Liver (tissue), 9 donors: ENCODE measurements around the gene ST6GALNAC3. TPM values are rescaled to one million over a fixed set of nuclear protein-coding genes. Genes with fewer than 3 reads are reported as not detected.

ENCODE experiments used
- DNase-seq: peaks from one replicate; pipeline ENCODE4 v3.0.0-alpha.2; 2017; ENCODE audit warnings: low spot score
- H3K27ac ChIP-seq, 2 donors: one replicate each; pipeline ENCODE4 v1.7.0; 2013; ENCODE audit warnings: inconsistent platforms in 2 of 2, low read length in 2 of 2, control low read depth in 1 of 2, low read depth in 1 of 2, mild to moderate bottlenecking in 1 of 2
- H3K27me3 ChIP-seq, 4 donors: one replicate each; pipeline versions ENCODE4 v1.6.1 to v1.7.0; 2013; ENCODE audit warnings: low read length in 3 of 4, inconsistent platforms in 1 of 4, mild to moderate bottlenecking in 1 of 4, moderate library complexity in 1 of 4; ENCODE audit not compliant: control insufficient read depth in 4 of 4, insufficient read depth in 4 of 4
- H3K36me3 ChIP-seq, 4 donors: one replicate each; pipeline versions ENCODE4 v1.6.1 to v1.7.0; 2013; ENCODE audit warnings: low read length in 3 of 4, mild to moderate bottlenecking in 3 of 4, low read depth in 1 of 4, moderate library complexity in 1 of 4; ENCODE audit not compliant: control insufficient read depth in 4 of 4, insufficient read depth in 3 of 4
- H3K4me1 ChIP-seq, 4 donors: one replicate each; pipeline versions ENCODE4 v1.6.1 to v1.7.0; 2013; ENCODE audit warnings: low read length in 3 of 4, mild to moderate bottlenecking in 3 of 4, moderate library complexity in 1 of 4; ENCODE audit not compliant: control insufficient read depth in 4 of 4, insufficient read depth in 4 of 4
- H3K4me3 ChIP-seq, 3 donors: one replicate each; pipeline versions ENCODE4 v1.6.1 to v1.7.0; 2013; ENCODE audit warnings: low read length in 3 of 3, control low read depth in 1 of 3, low read depth in 1 of 3, mild to moderate bottlenecking in 1 of 3
- H3K9ac ChIP-seq, 2 donors: one replicate each; pipeline ENCODE4 v1.7.0; 2013; ENCODE audit warnings: low read length in 2 of 2, mild to moderate bottlenecking in 2 of 2, moderate library complexity in 2 of 2, control low read depth in 1 of 2, low read depth in 1 of 2
- H3K9me3 ChIP-seq, 4 donors: one replicate each; pipeline versions ENCODE4 v1.6.1 to v1.7.0; 2013; ENCODE audit warnings: low read length in 3 of 4; ENCODE audit not compliant: control insufficient read depth in 4 of 4
- ATF3 ChIP-seq: IDR thresholded peaks from 2 replicates; pipeline ENCODE4 v1.6.1; 2016; ENCODE audit warnings: antibody characterized with exemption
- CTCF ChIP-seq: fragments of 150-350 bp; IDR thresholded peaks from 2 replicates; pipeline ENCODE4 v1.5.1; 2017; ENCODE audit warnings: improper control_type of control experiment, low read depth, low read length; ENCODE audit not compliant: missing input control
- EGR1 ChIP-seq, 2 donors: IDR thresholded peaks; 2 replicates each; pipeline ENCODE4 v1.6.1; 2016 to 2018; ENCODE audit warnings: antibody characterized with exemption in 2 of 2, low read depth in 2 of 2
- FOXA1 ChIP-seq: IDR thresholded peaks from 2 replicates; pipeline ENCODE4 v1.6.1; 2016; ENCODE audit warnings: antibody characterized with exemption
- FOXA2 ChIP-seq: IDR thresholded peaks from 2 replicates; pipeline ENCODE4 v1.6.1; 2016; ENCODE audit warnings: antibody characterized with exemption
- GABPA ChIP-seq, 2 donors: IDR thresholded peaks in 1 of 2; conservative IDR thresholded peaks in 1 of 2; 2 replicates each; pipeline ENCODE4 v1.6.1; 2016; ENCODE audit warnings: antibody characterized with exemption in 2 of 2, mild to moderate bottlenecking in 1 of 2, moderate library complexity in 1 of 2
- HNF4A ChIP-seq, 2 donors: conservative IDR thresholded peaks; 2 replicates each; pipeline ENCODE4 v1.6.1; 2016; ENCODE audit warnings: antibody characterized with exemption in 2 of 2, mild to moderate bottlenecking in 2 of 2
- HNF4G ChIP-seq: IDR thresholded peaks from 2 replicates; pipeline ENCODE4 v1.6.1; 2016; ENCODE audit warnings: antibody characterized with exemption
- JUND ChIP-seq, 2 donors: IDR thresholded peaks; 2 replicates each; pipeline ENCODE4 v1.6.1; 2016; ENCODE audit warnings: antibody characterized with exemption in 2 of 2
- MAX ChIP-seq: IDR thresholded peaks from 2 replicates; pipeline ENCODE4 v1.6.1; 2016; ENCODE audit warnings: antibody characterized with exemption
- NR2F2 ChIP-seq: IDR thresholded peaks from 2 replicates; pipeline ENCODE4 v1.6.1; 2016; ENCODE audit warnings: antibody characterized with exemption
- RAD21 ChIP-seq, 2 donors: IDR thresholded peaks; 2 replicates each; pipeline ENCODE4 v1.6.1; 2016; ENCODE audit warnings: antibody characterized with exemption in 2 of 2, mild to moderate bottlenecking in 2 of 2
- REST ChIP-seq: IDR thresholded peaks from 2 replicates; pipeline ENCODE4 v1.6.1; 2016; ENCODE audit warnings: antibody characterized with exemption, mild to moderate bottlenecking
- RXRA ChIP-seq, 2 donors: IDR thresholded peaks; 2 replicates each; pipeline ENCODE4 v1.6.1; 2017 to 2018; ENCODE audit warnings: antibody characterized with exemption in 2 of 2, mild to moderate bottlenecking in 1 of 2
- SP1 ChIP-seq: IDR thresholded peaks from 2 replicates; pipeline ENCODE4 v1.6.1; 2018; ENCODE audit warnings: antibody characterized with exemption, mild to moderate bottlenecking
- TAF1 ChIP-seq: conservative IDR thresholded peaks from 2 replicates; pipeline ENCODE4 v1.6.1; 2016; ENCODE audit warnings: antibody characterized with exemption, mild to moderate bottlenecking
- YY1 ChIP-seq: IDR thresholded peaks from 2 replicates; pipeline ENCODE4 v1.6.1; 2016; ENCODE audit warnings: antibody characterized with exemption, mild to moderate bottlenecking
- ZBTB33 ChIP-seq: IDR thresholded peaks from 2 replicates; pipeline ENCODE4 v1.6.1; 2016; ENCODE audit warnings: antibody characterized with exemption
- WGBS: extraction: QIAGEN DNeasy Blood & Tissue Kit; methylation state at CpG from one replicate; pipeline ENCODE4 v1.1.7; 2013; 5-methylcytosine and 5-hydroxymethylcytosine counted together
- polyA plus RNA-seq, 2 donors: library from polyadenylated mRNA; stranded (reverse) in 1 of 2; unstranded in 1 of 2; fragments of 200-250 nt in 1 of 2; fragments of >200 nt in 1 of 2; fragmentation: Nextera tagmentation in 1 of 2; extraction: Ambion mirVana in 1 of 2; gene quantifications; one replicate each; pipeline versions ENCODE4 v1.2.1 to v1.2.3, GENCODE V29; 2013 to 2015
- total RNA-seq, 2 donors: library from RNA; depleted of rRNA; stranded (reverse); fragments of >200 nt; gene quantifications; one replicate each; pipeline ENCODE4 v1.2.3, GENCODE V29; 2014
- donor health status: healthy.
- donor health status: healthy.
- donor health status: healthy.
- donor health status: healthy.
- donor health status: healthy.

Gene ST6GALNAC3
- total and polyA plus RNA-seq, 4 donors = 1.2 to 5.0 (median 3.2) TPM

GRCh38 chr1:76279101-76279748 is 204.7 kb downstream of the ST6GALNAC3 start:
- no peak overlapping the region for H3K9ac ChIP-seq
- no peaks in the 10 kb centered on the region for H3K36me3 ChIP-seq
- no peaks in the 10 kb centered on the region for H3K27me3 ChIP-seq
- no peaks in the 10 kb centered on the region for H3K9me3 ChIP-seq
- no peak overlapping the region for H3K27ac ChIP-seq
- WGBS = 80% methylated on average over 14 of the region's 14 CpGs
- DNase-seq = no peak
- TF ChIP-seq NR2F2 = no peak
- H3K4me3 ChIP-seq = no peak overlapping the region
- H3K4me1 ChIP-seq = no peaks in the 10 kb centered on the region

- Histone ChIP-seq H3K9ac (no peak overlapping the region), H3K27me3 (no peaks in the 10 kb centered on the region), H3K4me1 (no peaks in the 10 kb centered on the region), H3K9me3 (no peaks in the 10 kb centered on the region), H3K36me3 (no peaks in the 10 kb centered on the region), H3K4me3 (no peak overlapping the region), H3K27ac (no peak overlapping the region)
- TF ChIP-seq HNF4A (conservative IDR thresholded peaks at IDR 0.05) (no peak), HNF4G (no peak), GABPA (IDR thresholded peaks at IDR 0.05 in 1 of 2, conservative IDR thresholded peaks at IDR 0.05 in 1 of 2) (no peak), SP1 (no peak), JUND (IDR thresholded peaks at IDR 0.05) (no peak), YY1 (no peak), NR2F2 (no peak), EGR1 (IDR thresholded peaks at IDR 0.05; ENCODE audit: low read depth in 2 of 2) (no peak), RXRA (IDR thresholded peaks at IDR 0.05) (no peak), CTCF (no peak), ZBTB33 (no peak), RAD21 (IDR thresholded peaks at IDR 0.05) (no peak), FOXA1 (no peak), REST (no peak), FOXA2 (no peak), TAF1 (no peak), ATF3 (no peak), MAX (no peak)
- 78% methylated on average over 2 of the region's 2 CpGs for WGBS
- DNase-seq = no peak
Observed at GRCh38 chr1:76281306-76281705, 206.8 kb downstream of the ST6GALNAC3 start.
